ENCODE measurements around the gene HOXA3.

Gene HOXA3

DNA sequence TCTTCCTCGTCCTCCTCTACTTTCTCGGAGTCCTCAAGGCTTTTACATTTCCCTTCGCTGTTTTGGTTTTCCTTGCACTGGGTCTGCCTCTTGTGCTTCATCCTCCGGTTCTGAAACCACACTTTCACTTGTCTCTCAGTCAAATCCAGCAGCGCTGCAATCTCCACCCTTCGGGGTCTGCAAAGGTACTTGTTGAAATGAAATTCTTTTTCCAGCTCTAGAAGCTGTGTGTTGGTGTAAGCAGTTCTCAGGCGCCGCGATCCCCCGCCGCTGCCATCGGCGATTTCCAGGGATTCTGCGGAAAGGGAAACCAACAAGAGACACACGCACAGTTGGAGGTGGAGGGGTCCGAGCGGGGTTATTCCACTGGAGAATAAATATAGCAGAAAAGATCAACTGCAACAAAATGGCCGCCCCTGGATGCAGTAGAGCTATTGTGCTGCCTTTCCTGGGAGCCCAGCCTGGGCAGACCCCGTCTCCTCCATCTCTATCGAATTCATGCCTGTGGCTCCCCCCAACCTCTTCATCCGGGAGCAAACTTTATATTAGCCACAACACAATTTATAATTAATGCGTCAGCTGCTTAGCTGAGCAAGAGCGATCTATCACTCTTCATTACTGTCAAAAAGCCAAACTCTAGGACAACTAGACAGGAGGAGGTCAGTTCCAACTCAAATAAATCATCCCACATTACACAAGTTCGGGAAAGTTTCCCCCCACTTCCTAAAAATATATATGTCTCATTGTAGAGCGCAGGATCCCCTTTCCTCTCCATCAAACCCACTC lies 51.0 kb downstream of the HOXA3 start:
- no peak for DNase-seq

DNA sequence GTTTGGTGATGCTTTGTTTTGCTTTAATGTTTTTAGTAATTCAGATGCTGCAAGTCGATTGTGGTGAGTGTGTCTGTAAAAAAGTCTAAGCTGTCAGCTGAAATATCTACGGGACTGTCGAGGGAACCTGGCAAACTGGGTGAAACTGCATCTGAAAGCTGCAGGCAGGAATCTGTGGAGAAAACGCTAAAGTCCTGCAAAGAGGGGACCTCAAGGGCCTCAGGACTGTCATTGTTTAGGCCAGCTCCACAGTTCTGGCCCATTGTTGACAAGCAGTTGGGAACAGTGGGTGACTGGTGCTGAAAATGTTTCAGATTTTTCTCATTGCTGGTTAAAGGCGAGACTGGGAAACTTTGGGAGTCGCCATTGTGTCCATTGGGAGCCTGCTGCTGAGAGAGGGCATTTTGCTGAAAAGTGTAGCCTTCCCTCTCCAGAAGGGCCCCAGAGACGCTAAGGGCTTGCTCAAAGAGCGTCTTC lies 51.7 kb downstream of the HOXA3 start:
- DNase-seq = no peak

- no peak for DNase-seq
Observed at GRCh38 chr7:27099453-27100370, 52.7 kb downstream of the HOXA3 start.

DNA sequence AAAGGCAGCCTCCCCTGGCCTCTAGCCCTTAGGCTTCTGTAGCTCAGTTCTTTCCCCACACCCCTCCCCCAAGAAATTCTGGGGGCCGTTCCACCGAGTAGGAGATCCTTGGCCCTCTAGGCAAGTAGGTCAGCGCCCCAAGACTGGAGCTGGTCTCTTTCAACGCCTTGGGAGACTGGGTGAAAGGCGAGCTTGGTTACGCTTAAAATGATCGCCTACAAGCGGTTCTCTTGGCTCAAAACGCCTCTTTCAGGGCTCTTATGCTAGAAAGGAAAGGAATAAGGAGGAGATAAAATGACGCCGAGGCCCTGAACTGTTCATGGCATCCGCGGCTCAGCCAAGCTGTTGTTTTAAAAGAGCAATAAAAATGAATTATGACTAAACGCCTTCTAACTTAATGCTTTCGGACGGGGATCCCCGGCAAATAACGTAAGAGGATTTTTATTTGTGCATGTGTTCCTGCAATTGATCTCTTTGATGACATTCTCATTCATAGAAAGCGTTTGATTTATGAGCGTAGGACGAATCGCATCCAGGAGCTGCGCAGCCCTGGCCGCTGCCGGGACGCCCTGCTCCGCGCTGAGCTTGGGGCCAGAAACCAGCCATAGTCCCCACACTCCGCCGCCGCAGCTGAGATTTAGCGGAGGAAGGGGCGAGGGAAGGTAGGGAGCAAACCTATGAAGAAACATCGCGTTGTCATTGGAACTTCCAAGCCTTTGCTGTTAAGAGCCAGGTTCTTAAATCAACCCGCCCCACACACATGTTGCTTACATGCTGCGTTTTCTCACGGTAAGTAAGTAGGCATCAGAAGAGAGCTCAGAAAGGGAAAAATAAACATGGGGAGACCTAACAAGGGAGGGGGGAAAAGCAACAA lies 53.6 kb downstream of the HOXA3 start:
- DNase-seq = no peak

GRCh38 chr7:27097686-27098577 lies 54.5 kb downstream of the HOXA3 start:
- no peak for DNase-seq

DNA sequence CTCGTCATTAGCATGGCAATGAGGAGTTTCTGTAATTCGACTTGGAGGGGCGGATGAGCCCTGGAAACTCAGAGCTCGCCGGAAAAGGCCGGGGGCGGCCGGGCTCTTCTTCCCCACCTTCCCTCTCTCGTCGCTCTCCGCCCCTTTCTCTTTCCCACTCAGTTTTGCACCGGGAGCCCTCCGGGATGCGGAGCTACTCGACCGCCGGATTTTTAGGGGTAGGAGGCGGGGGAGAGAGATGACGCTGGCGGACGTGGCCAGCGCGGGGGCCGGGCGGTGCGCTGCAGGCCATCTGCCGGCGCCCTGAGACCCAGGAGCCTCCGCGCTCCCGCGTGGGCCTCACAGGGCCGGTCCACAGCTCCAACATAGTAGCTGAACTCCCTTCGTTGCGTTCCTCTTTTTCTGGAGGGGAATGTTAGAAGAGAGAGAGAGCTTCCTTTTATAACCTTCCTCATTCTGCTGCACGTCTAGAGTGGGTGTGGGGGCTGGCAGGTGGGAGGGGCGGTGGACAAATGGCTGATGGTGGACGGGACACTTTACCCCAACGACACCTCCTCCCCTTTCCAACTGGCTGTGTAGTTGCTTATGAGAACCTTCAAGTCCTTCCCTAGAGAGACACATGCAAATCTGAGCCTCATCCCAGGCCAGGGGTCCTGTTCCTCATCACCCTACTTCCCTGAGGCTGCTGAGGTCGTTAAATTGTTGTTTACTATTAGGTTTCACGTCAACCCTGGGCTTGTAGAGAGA lies 55.4 kb downstream of the HOXA3 start:
- no peak for DNase-seq

DNA sequence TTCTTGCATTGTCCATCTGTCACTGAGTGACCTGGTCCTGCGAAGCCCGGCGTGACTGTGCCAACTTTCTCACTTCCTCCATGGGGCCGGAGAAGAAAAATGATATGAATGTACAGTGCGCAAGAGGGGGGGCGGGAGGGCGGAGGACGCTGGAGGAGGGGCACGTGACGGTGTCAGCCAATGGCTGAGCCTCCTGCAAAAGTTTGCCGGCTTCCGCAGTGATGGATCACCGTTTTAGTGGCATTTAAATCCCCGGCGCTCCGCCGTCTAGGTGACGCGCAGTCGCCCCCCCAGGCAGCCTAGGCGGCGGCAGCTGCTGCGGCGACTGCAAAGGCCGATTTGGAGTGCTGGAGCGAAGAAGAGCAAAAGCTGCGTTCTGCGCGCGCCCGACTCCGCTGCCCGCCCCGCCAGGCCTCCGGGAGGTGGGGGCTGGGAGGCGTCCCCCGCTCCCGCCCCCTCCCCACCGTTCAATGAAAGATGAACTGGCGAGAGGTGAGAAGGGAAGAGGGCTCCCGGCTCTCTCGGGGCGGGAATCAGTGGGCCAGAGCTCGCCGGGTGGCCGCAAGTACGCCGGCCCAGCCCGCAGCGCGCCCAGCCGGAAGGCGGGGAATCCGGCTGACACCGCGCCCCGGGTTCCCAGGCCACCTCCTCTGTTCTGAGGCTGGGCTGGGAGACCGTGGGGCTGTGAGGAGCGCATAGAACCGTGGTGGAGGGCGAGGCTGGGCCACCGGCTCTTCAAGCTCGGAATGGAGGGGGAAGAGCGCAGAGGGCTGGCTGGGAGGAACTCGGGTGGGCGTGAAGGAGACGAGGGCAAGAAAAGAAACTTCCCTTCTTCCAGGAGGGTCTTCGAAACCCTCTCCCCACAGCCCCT lies 56.3 kb downstream of the HOXA3 start, which contains the start of gene HOXA1:
Gene HOXA1 (minus strand): TSS at position 104 of the 871 bp plus-strand sequence. CDS start 88 bp downstream, at position 16.
- peak; percentile 50 for DNase-seq

DNA sequence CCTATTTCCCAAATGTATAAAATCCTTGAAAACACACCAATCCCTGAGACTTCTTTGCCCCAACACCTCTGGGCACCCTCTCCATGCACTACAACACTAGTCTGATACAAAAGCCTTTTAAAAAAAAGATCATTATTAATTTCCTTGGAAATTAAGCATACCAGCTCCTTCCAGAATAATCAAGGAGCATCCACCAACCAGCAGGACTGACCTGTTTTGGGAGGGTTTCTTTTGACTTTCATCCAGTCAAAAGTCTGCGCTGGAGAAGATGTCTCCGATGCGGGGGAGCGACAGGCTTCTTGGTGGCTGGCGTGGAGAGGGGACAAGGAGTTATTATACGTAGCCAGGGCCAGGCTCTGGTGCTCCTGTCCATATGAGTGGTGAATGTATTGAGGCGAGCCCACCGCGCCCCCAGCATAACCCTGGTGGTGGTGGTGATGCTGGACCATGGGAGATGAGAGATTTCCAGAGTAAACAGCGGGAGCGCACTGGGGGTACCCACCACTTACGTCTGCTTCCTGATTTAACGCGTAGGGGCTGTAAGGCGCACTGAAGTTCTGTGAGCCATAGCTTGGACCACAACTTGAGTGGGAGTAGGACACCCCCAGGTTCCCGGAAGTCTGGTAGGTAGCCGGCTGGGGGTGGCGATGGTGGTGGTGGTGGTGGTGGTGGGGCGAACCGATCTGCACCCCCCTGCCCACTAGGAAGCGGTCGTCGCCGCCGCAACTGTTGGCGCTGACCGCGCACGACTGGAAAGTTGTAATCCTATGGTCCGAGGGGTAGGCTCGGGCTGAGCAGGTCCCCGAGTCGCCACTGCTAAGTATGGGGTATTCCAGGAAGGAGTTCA lies 57.1 kb downstream of the HOXA3 start:
- DNase-seq = no peak

- DNase-seq = no peak
Observed at GRCh38 chr7:27094304-27095049, 57.9 kb downstream of the HOXA3 start.

DNA sequence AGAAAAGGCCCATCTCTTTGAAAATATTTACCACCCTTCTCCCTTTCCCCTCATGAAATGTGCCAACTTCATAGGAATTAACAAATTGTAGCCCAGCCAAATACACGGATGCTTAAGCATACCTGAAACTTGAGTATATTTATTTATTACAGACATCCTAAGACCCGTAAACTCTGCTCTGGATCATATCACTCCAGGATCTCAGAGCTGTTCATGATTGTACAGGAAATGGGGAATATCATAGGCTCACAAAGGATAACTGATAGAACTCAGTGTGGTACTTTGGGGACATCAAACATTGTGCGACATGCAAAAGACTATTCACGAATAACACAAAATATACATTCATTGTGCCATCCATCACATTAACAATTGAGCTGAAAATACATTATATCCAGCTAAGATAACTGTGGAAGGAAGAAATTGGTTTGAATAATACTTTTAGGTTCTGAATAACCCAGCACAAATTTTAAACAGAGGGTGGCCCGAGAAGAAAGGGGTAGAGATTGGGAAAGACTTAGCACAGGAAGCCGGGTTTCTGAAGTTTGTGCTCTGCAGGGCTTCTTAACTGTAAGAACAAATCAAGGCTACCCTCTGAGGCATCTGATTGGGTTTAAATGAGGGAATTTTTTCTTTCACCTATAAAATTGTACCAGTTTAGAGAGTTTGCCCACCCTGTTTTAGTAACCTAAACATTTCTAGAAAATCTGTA lies 59.0 kb downstream of the HOXA3 start:
- no peak for DNase-seq

- no peak for DNase-seq
Observed at GRCh38 chr7:27092819-27093110, 59.6 kb downstream of the HOXA3 start.

GRCh38 chr7:27091941-27092818 lies 60.2 kb downstream of the HOXA3 start:
- DNase-seq = no peak

- DNase-seq = no peak
Observed at GRCh38 chr7:27091105-27091504, 61.3 kb downstream of the HOXA3 start.

- no peak for DNase-seq
Observed at GRCh38 chr7:27088002-27088922, 64.1 kb downstream of the HOXA3 start.

DNA sequence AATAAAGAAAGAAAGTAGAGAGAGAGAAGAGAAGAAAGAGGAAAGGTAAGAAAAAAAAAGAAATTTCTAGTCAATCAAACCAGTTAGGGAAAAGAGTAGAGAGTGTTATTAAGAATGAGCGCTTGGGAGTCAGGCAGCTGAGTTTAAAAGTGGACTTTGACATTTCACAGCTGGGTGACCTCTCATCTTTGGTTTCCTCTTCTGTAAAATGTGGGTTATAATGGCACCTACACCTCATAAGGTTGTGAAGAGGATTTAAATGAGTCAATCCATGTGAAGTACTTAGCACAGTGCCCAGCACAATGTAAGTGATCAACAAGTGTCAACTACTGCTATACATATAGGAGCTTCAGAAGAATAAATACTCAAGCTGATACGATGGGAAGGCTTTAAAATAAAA lies 68.7 kb downstream of the HOXA3 start:
- DNase-seq = no peak

Measured in NCI-H524 treated with DMSO at 0.1 percent for 48 hours (cell line).